SK-N-SH (cell line): ENCODE results near the gene ECE1.

Experiments used
- GATA2 ChIP-seq: sonication (generic); formaldehyde crosslinking; IDR thresholded peaks from 2 replicates; pipeline ENCODE4 v1.5.0; 2020; ENCODE audit warnings: mild to moderate bottlenecking, missing genetic modification reagents
- MAX ChIP-seq: IDR thresholded peaks from 2 replicates; pipeline ENCODE4 v1.4.0; 2012; ENCODE audit warnings: low read depth
- NFIC ChIP-seq: IDR thresholded peaks from 2 replicates; pipeline ENCODE4 v1.4.0; 2012; ENCODE audit warnings: borderline replicate concordance
- POLR2AphosphoS5 ChIP-seq: IDR thresholded peaks from 2 replicates; pipeline ENCODE4 v1.6.1; 2012; ENCODE audit warnings: low read depth, low read length
- REST ChIP-seq: IDR thresholded peaks from 2 replicates; pipeline ENCODE4 v1.6.1; 2012; ENCODE audit warnings: mild to moderate bottlenecking, low read depth, low read length, moderate library complexity
- SMC3 ChIP-seq: IDR thresholded peaks from 2 replicates; pipeline ENCODE4 v1.6.1; 2012; ENCODE audit warnings: low read depth, low read length, improper control_type of control experiment
- TEAD4 ChIP-seq: IDR thresholded peaks from 2 replicates; pipeline ENCODE4 v1.4.0; 2012; ENCODE audit warnings: mild to moderate bottlenecking, borderline replicate concordance; ENCODE audit not compliant: insufficient read depth
- USF1 ChIP-seq: IDR thresholded peaks from 2 replicates; pipeline ENCODE4 v1.4.0; 2012; ENCODE audit warnings: low read depth, borderline replicate concordance
- TF ChIP-seq, protein P1 (sequence below): fragments of 200-600 bp; sonication (generic); IDR thresholded peaks from 2 replicates; pipeline ENCODE4 v1.6.1; 2017; ENCODE audit warnings: antibody characterized with exemption, mild to moderate bottlenecking, moderate library complexity
- TF ChIP-seq, protein P2 (sequence below): fragments of 150-350 bp; IDR thresholded peaks from 2 replicates; pipeline ENCODE4 v1.6.1; 2016; ENCODE audit warnings: mild to moderate bottlenecking, low read depth, low read length
- TF ChIP-seq, protein P3 (sequence below): IDR thresholded peaks from 2 replicates; pipeline ENCODE4; 2012

DNA sequence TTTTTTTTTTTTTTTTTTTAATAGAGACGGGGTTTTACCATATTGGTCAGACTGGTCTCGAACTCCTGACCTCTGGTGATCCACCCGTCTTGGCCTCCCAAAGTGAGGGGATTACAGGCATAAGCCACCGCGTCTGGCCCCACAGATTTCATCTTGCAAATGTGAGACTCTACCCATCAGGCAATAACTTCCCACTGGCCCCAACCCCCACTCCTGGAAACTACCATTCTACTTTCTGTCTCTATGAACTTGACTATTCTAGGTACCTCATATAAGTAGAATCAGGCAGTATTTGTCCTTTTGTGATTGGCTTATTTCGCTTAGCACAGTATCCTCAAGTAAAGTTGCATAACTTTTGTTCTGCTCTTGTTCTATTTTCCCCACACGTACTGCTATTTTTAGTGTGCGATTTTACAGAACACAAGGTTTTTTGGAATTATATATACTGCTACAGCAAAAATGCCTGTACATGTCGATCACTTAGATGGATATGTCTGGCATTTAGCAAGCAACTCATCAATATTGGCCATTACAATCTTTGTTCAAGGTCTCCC, 40.2 kb downstream of the ECE1 start:
- no peak for TF ChIP-seq MAX
- TF ChIP-seq, protein P1, sequence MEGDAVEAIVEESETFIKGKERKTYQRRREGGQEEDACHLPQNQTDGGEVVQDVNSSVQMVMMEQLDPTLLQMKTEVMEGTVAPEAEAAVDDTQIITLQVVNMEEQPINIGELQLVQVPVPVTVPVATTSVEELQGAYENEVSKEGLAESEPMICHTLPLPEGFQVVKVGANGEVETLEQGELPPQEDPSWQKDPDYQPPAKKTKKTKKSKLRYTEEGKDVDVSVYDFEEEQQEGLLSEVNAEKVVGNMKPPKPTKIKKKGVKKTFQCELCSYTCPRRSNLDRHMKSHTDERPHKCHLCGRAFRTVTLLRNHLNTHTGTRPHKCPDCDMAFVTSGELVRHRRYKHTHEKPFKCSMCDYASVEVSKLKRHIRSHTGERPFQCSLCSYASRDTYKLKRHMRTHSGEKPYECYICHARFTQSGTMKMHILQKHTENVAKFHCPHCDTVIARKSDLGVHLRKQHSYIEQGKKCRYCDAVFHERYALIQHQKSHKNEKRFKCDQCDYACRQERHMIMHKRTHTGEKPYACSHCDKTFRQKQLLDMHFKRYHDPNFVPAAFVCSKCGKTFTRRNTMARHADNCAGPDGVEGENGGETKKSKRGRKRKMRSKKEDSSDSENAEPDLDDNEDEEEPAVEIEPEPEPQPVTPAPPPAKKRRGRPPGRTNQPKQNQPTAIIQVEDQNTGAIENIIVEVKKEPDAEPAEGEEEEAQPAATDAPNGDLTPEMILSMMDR, result no peak
- TF ChIP-seq, protein P2, sequence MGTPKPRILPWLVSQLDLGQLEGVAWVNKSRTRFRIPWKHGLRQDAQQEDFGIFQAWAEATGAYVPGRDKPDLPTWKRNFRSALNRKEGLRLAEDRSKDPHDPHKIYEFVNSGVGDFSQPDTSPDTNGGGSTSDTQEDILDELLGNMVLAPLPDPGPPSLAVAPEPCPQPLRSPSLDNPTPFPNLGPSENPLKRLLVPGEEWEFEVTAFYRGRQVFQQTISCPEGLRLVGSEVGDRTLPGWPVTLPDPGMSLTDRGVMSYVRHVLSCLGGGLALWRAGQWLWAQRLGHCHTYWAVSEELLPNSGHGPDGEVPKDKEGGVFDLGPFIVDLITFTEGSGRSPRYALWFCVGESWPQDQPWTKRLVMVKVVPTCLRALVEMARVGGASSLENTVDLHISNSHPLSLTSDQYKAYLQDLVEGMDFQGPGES, result no peak
- TF ChIP-seq REST, result no peak
- TF ChIP-seq GATA2 (CRISPR knock-in tag), result no peak
- TF ChIP-seq USF1, result no peak
- TF ChIP-seq NFIC, result no peak
- TF ChIP-seq SMC3, result no peak
- TF ChIP-seq, protein P3, sequence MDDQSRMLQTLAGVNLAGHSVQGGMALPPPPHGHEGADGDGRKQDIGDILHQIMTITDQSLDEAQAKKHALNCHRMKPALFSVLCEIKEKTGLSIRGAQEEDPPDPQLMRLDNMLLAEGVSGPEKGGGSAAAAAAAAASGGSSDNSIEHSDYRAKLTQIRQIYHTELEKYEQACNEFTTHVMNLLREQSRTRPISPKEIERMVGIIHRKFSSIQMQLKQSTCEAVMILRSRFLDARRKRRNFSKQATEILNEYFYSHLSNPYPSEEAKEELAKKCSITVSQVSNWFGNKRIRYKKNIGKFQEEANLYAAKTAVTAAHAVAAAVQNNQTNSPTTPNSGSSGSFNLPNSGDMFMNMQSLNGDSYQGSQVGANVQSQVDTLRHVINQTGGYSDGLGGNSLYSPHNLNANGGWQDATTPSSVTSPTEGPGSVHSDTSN, result no peak
- TF ChIP-seq POLR2AphosphoS5, result no peak
- no peak for TF ChIP-seq TEAD4
